Naive B cell (primary cell): Measurements from ENCODE around the gene ARF1. TPM values are rescaled to one million over a fixed set of nuclear protein-coding genes. Genes with fewer than 3 reads are reported as not detected.

ENCODE experiments used
- ATAC-seq, 2 donors: fragments of 150-1000 bp; cut with Tn5 transposase; 2 replicates each; pipeline ENCODE4 v1.10.0; 2021; ENCODE audit warnings: low read depth in 2 of 2, mild to moderate bottlenecking in 2 of 2, moderate library complexity in 2 of 2
- DNase-seq: peaks from one replicate; pipeline ENCODE4 v3.0.0; 2022
- H3K27ac Mint-ChIP-seq, 6 donors: one replicate each; pipeline ENCODE4 v1.8.0; 2020 to 2022; ENCODE audit warnings: mild to moderate bottlenecking in 6 of 6, mixed read lengths in 6 of 6, moderate library complexity in 5 of 6, inconsistent platforms in 2 of 6
- H3K27me3 Mint-ChIP-seq, 3 donors: one replicate each; pipeline ENCODE4 v1.8.0; 2021 to 2022; ENCODE audit warnings: mixed read lengths in 3 of 3, mild to moderate bottlenecking in 1 of 3
- H3K36me3 Mint-ChIP-seq, 2 donors: one replicate each; pipeline ENCODE4 v1.8.0; 2020 to 2022; ENCODE audit warnings: mixed read lengths in 2 of 2, inconsistent platforms in 1 of 2, mild to moderate bottlenecking in 1 of 2
- H3K4me1 Mint-ChIP-seq, 3 donors: one replicate each; pipeline ENCODE4 v1.8.0; 2020 to 2022; ENCODE audit warnings: mixed read lengths in 3 of 3, inconsistent platforms in 1 of 3, mild to moderate bottlenecking in 1 of 3, moderate library complexity in 1 of 3
- H3K4me3 Mint-ChIP-seq, 8 donors: one replicate each; pipeline ENCODE4 v1.8.0; 2020 to 2022; ENCODE audit warnings: mild to moderate bottlenecking in 8 of 8, mixed read lengths in 8 of 8, moderate library complexity in 8 of 8, inconsistent platforms in 2 of 8
- H3K9me3 Mint-ChIP-seq, 7 donors: one replicate each; pipeline ENCODE4 v1.8.0; 2020 to 2022; ENCODE audit warnings: mixed read lengths in 7 of 7, mild to moderate bottlenecking in 5 of 7, inconsistent platforms in 2 of 7, moderate library complexity in 1 of 7
- polyA plus RNA-seq, 6 donors: library from polyadenylated mRNA; unstranded; fragments of 300-500 nt; fragmentation: Illumina TruSeq; gene quantifications; one replicate each; pipeline ENCODE4 v1.2.3, GENCODE V29; 2021; ENCODE audit warnings: low read depth in 6 of 6

ARF1 gene
- polyA plus RNA-seq, 6 donors from 2014 or later, result 412 to 563 (median 456) TPM

DNA sequence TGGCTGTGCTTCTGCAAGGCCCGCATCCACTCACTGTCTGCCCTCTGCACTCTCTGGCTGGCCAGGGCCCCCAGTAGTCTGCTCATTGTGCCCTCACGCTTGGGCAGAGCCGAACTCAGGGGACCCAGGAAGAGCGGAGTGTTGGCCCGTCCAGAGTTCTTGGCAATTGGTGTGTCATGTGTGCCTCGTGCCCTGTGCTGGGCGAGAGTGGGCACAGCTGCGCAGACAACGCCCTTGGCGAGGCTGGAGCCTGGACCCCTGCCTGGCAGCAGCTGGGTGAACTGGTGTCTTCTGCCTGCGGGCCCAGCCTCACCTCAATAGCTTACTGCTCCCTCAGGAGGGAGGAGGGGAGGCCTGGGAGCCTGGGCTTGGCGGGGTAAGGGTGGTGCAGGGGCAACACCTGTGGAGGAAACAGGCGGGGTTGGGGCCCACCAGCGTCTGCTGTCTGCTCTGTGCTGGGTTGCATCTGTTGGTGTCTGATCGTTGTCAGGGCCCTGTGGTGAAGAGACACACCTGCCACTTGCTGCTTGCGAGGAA, 59.7 kb downstream of the ARF1 start:
- DNase-seq (no peak), ATAC-seq (no peak)
- H3K27me3 Mint-ChIP-seq, result no peaks in the 10 kb centered on the region
- H3K27ac Mint-ChIP-seq, result peak overlapping the region in 2 of 6 donors; percentile 54 to 76
- peaks cover 0 to 2% (median 0%) of the 10 kb centered on the region in 7 donors for H3K9me3 Mint-ChIP-seq
- no peaks in the 10 kb centered on the region for H3K36me3 Mint-ChIP-seq
- peaks cover 31 to 54% (median 50%) of the 10 kb centered on the region in 3 donors for H3K4me1 Mint-ChIP-seq
- H3K4me3 Mint-ChIP-seq, result peak overlapping the region; percentile 32 to 98 (median 82)

DNA sequence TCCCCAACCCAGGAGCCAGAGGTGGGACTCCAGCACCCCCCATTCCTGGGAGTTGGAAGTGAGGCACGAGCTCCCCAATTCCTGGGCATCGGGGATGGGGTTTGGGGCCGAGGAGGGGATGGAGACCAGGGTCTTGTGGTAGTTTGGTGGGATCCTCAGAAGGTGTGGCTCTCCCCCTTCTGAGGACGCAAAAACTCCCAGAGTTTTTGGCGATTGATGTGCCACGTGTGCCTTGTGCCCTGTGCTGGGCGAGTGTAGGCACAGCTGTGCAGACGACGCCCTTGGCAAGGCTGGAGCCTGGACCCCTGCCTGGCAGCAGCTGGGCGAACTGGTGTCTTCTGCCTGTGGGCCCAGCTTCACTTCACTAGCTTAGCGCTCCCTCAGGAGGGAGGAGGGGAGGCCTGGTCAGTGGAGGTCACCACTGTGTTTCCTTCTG, 60.2 kb downstream of the ARF1 start:
- Mint-ChIP-seq H3K27me3 (no peaks in the 10 kb centered on the region), H3K27ac (peak overlapping the region in 1 of 6 donors; percentile 26), H3K9me3 (peaks cover 0 to 2% (median 0%) of the 10 kb centered on the region in 7 donors), H3K4me3 (peak overlapping the region in 7 of 8 donors; percentile 32 to 89 (median 64)), H3K36me3 (no peaks in the 10 kb centered on the region), H3K4me1 (peaks cover 30 to 49% (median 45%) of the 10 kb centered on the region in 3 donors)
- no peak for DNase-seq
- ATAC-seq, result no peak

DNA sequence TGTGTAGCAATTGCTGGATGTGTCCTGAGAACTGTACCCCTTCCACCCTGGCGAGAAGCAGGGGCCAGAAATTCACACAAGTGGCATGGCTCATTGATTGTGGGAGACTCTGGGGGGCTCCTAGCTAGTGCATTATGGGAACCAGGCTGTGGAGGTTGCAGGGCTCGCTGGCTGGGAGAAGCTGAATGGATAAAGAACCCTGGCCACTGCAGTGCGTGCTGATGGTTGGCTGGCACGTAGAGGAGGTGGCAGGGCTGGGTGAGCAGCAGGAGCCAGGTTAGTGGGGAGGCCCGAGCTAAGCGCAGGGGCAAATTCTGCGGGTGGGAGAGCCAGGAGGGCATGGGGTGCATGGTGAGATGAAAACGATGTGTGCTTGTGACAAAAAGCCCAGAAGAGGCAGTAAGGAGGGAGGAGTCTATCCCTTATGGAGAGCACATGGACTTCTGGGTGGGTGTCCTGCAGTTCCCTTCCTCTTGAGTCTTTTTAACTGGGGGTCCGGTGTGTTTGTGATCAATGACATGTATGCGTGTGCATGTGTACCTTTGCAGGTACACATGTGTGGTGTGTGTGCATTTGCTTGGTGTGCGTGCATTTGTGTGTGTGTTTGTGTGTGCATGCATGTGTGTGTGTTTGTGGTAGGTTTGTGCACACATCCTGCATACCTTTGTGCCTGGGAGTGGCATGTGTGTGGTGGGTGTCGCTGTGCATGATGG, 61.1 kb downstream of the ARF1 start:
- DNase-seq, result no peak
- H3K4me1 Mint-ChIP-seq, result peaks cover 22 to 41% (median 39%) of the 10 kb centered on the region in 3 donors
- no peaks in the 10 kb centered on the region for H3K36me3 Mint-ChIP-seq
- H3K9me3 Mint-ChIP-seq, result peaks cover 0 to 2% (median 0%) of the 10 kb centered on the region in 7 donors
- no peaks in the 10 kb centered on the region for H3K27me3 Mint-ChIP-seq
- no peak for ATAC-seq
- peak overlapping the region in 6 of 8 donors; percentile 15 to 89 (median 54) for H3K4me3 Mint-ChIP-seq
- peak overlapping the region in 3 of 6 donors; percentile 24 to 57 (median 26) for H3K27ac Mint-ChIP-seq

DNA sequence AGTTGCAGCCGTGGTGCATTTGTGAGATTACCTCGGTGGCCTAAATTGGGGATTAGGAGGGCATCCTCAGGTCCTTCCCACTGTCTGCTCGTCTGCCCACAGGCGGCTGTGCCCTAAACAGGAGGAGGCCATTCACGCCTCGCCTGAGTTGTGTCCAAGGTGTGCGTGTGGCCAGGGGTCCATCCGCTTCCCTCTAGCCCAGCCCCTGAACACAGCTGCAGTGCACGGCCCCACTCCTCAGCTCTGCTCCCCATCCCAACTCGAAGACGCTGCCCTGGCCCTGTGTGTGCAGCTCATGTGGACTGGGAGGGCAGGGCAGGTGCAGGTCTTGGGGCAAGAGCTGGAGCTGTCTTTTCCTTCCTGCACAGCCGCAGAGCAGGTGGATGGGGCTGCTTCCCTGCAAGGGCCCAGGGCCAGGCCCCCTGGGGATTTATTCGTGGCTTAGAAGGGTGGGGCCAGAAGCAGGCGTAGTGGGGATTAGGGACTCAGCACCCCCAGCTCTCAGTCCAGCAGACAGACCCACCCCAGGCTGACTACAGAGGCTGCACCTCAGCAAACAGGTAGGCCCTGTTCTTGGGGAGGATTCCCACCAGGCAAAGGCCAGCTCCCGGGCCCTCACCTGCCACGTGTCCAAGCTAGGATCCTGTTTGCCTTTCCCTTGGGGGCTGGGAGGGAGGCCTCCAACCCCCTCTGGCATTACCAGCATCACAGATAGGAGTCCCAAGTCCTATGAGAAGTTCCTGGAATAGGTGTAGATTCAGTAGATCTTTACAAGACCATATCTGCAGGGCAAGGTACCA, 61.9 kb downstream of the ARF1 start:
- Mint-ChIP-seq H3K4me3 (peak overlapping the region in 2 of 8 donors; percentile 12 to 84), H3K9me3 (peaks cover 0 to 2% (median 0%) of the 10 kb centered on the region in 7 donors), H3K4me1 (peaks cover 22 to 39% (median 38%) of the 10 kb centered on the region in 3 donors), H3K36me3 (no peaks in the 10 kb centered on the region), H3K27me3 (no peaks in the 10 kb centered on the region), H3K27ac (peak overlapping the region in 3 of 6 donors; percentile 38 to 83 (median 57))
- ATAC-seq (no peak), DNase-seq (no peak)

DNA sequence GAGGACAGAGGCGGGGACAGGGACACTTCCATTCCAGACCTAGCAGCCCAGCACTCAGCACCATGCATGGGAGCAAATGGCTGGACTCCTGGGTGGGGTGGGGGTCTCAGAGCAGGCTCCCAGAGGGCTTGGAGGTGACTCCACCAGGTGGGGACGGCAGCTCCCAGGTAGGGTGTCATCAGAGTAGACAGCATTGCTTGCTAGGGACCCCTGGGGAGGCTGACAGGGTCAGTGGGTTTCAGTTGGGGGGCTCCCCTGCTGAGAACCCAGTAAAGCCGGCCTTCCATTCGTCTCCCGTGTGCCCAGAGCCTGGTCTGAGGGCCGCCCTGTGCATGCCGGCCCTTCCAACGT, 62.5 kb downstream of the ARF1 start:
- Mint-ChIP-seq H3K4me1 (peaks cover 18 to 39% (median 32%) of the 10 kb centered on the region in 3 donors), H3K4me3 (no peak overlapping the region), H3K27me3 (no peaks in the 10 kb centered on the region), H3K27ac (peak overlapping the region in 1 of 6 donors; percentile 83), H3K9me3 (no peaks in the 10 kb centered on the region), H3K36me3 (no peaks in the 10 kb centered on the region)
- DNase-seq (no peak), ATAC-seq (no peak)

DNA sequence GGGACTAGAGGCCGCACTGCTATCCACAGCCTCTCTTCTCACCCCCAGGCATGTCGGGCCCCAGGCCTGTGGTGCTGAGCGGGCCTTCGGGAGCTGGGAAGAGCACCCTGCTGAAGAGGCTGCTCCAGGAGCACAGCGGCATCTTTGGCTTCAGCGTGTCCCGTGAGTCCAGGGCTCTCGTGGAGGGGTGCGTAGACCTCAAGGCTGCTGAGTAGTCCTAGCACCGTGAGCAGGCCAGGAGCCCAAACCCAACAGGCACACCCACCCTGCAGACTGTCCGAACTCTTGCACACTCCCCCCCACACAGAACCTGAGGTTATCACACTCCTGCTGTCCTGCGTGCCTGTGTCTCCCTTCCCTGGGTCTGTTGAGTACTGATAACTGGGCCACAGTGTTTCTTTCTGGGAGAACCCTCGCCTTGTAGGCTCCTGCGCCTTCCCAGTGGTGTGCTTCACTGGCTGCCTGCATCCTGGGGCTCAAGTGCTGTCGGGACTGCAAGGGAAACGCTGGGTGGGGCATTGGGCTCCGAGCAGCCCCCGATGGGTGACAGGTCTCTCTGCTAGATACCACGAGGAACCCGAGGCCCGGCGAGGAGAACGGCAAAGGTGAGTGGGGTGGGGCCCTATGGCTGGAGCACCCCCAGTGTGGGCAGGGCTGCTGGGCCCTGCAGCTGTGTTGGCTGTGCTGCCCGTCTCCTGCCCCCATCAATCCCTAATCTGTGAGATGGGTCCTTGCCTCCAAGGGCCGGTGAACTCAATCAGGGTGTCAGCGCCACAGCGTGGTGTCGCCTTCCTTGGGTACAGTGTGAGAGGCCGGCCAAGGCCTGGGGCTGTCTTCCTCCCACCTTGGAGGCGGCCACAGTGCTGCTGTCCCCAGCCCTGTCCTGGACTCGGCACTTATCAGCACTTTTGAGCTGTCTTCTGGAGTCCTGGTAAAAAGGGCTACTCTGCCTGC, 63.2 kb downstream of the ARF1 start:
- Mint-ChIP-seq H3K27ac (no peak overlapping the region), H3K27me3 (no peaks in the 10 kb centered on the region), H3K36me3 (no peaks in the 10 kb centered on the region), H3K9me3 (no peaks in the 10 kb centered on the region), H3K4me1 (peaks cover 18 to 36% (median 32%) of the 10 kb centered on the region in 3 donors), H3K4me3 (no peak overlapping the region)
- no peak for DNase-seq
- ATAC-seq, result no peak

DNA sequence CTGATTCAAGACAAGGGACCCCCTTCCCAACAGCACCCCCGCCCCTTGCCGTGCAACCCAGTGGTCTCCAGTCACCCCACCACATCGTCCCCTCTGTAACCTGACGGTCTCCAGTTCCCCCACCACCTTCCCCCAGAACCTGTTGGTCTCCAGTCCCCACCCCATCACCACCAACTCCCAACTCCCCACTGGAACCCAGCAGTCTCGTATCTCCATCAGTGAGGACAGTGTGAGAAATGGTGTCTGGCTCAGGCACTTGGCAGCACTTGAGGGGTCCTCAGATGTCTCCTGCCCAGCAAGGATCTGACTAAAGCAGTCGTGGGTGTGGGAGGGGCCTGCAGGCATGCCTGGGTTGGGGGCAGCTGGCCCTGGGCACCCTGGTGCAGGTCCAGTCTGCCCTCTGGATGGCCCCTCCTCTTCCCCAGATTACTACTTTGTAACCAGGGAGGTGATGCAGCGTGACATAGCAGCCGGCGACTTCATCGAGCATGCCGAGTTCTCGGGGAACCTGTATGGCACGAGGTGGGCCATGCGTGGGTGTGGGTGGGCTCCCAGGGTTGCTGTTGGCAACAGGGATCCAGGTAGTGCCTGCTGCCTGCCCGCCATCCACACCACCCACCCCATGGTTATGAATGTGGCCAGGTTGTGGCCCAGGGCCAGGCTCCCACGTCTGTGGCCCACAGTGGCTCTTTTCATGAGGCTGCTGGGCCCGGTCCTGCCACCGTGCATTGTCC, 64.1 kb downstream of the ARF1 start:
- H3K4me3 Mint-ChIP-seq, result no peak overlapping the region
- ATAC-seq, result no peak
- no peaks in the 10 kb centered on the region for H3K36me3 Mint-ChIP-seq
- H3K27ac Mint-ChIP-seq, result no peak overlapping the region
- peaks cover 18 to 33% (median 24%) of the 10 kb centered on the region in 3 donors for H3K4me1 Mint-ChIP-seq
- no peaks in the 10 kb centered on the region for H3K9me3 Mint-ChIP-seq
- H3K27me3 Mint-ChIP-seq, result no peaks in the 10 kb centered on the region
- DNase-seq, result no peak

DNA sequence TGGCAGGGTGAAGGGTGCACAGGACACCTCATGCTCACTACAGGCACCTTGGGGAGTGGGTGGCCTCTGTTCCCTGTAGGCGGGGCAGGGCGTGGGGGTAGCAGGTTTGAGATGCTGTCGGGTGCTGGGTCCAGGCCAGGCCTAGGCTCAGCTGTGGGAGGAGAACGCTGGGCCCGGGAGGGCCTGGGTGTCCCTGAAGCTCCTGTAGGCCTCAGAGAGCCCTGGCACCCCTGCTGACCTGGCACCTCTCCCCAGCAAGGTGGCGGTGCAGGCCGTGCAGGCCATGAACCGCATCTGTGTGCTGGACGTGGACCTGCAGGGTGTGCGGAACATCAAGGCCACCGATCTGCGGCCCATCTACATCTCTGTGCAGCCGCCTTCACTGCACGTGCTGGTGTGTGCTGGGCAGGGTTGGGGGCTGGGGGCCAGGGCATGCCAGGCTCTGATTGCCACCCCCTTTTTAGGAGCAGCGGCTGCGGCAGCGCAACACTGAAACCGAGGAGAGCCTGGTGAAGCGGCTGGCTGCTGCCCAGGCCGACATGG, 64.7 kb downstream of the ARF1 start:
- no peak overlapping the region for H3K4me3 Mint-ChIP-seq
- H3K36me3 Mint-ChIP-seq, result no peaks in the 10 kb centered on the region
- no peaks in the 10 kb centered on the region for H3K9me3 Mint-ChIP-seq
- no peaks in the 10 kb centered on the region for H3K27me3 Mint-ChIP-seq
- ATAC-seq (no peak), DNase-seq (no peak)
- peaks cover 18 to 32% (median 21%) of the 10 kb centered on the region in 3 donors for H3K4me1 Mint-ChIP-seq
- H3K27ac Mint-ChIP-seq, result peak overlapping the region in 1 of 6 donors; percentile 6

DNA sequence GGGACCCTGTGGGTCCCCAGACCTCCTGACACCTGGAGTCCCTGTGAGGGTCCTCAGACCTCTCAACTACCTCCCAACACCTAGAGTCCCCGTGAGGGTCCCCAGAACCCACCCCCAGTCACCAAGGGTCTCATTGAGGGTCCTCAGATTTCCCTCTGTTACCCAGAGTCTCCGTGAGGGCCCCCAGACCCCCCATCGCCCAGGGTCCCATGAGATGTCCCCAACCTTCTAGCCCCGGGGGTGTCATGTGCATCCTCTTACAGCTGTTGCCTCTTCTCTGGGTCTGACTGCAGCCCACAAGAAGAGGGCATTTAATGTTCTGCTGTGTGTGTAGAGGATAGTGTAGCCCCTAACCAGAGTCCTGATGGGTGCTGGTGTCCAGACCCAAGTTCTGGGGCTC, 65.3 kb downstream of the ARF1 start:
- DNase-seq, result no peak
- ATAC-seq, result no peak
- Mint-ChIP-seq H3K9me3 (no peaks in the 10 kb centered on the region), H3K36me3 (no peaks in the 10 kb centered on the region), H3K4me3 (no peak overlapping the region), H3K27ac (peak overlapping the region in 1 of 6 donors; percentile 6), H3K4me1 (peaks cover 15 to 27% (median 20%) of the 10 kb centered on the region in 3 donors), H3K27me3 (no peaks in the 10 kb centered on the region)

DNA sequence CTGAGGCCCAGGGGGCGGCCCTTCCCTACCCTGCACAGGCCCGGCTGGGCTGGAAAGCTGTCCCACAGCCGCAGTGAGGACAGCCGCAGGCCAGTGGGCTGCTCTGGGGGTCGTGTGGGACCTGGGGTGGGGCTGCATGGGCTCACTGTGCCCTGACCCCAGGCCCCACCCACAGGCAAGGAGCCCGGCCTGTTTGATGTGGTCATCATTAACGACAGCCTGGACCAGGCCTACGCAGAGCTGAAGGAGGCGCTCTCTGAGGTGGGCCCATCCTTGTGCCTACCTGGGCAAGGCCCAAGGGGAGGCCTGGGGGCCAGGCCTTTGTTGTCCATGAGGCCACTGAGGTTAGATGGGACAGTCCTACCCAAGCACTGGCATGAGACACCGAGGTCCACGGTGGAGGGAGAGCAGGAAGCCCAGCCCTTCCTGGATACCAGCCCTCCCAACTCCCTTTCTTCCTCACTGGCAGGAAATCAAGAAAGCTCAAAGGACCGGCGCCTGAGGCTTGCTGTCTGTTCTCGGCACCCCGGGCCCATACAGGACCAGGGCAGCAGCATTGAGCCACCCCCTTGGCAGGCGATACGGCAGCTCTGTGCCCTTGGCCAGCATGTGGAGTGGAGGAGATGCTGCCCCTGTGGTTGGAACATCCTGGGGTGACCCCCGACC, 65.8 kb downstream of the ARF1 start:
- DNase-seq, result no peak
- peaks cover 10 to 21% (median 17%) of the 10 kb centered on the region in 3 donors for H3K4me1 Mint-ChIP-seq
- H3K27ac Mint-ChIP-seq, result no peak overlapping the region
- no peak overlapping the region for H3K4me3 Mint-ChIP-seq
- ATAC-seq, result no peak
- no peaks in the 10 kb centered on the region for H3K27me3 Mint-ChIP-seq
- no peaks in the 10 kb centered on the region for H3K36me3 Mint-ChIP-seq
- H3K9me3 Mint-ChIP-seq, result no peaks in the 10 kb centered on the region
